Fibroblast of lung (primary cell): Measurements from ENCODE around the gene KCTD10.

Experiments used
- CTCF ChIP-seq, 2 donors: IDR thresholded peaks in 1 of 2; conservative IDR thresholded peaks in 1 of 2; 1 replicate in 1 of 2; 2 replicates in 1 of 2; pipeline ENCODE4 v1.5.1; 2011 to 2012; ENCODE audit warnings: low read length in 2 of 2, control low read depth in 1 of 2, inconsistent platforms in 1 of 2, low read depth in 1 of 2, mild to moderate bottlenecking in 1 of 2
- EZH2 ChIP-seq: IDR thresholded peaks from 2 replicates; pipeline ENCODE4 v1.5.1; 2012; ENCODE audit warnings: low read length, control low read depth, mild to moderate bottlenecking; ENCODE audit errors: missing control alignments

GRCh38 chr12:109518820-109519665 lies 41.9 kb upstream of the KCTD10 start:
- peak; percentile 77 to 94 for TF ChIP-seq CTCF (conservative IDR thresholded peaks at IDR 0.05 in 1 of 2, IDR thresholded peaks at IDR 0.05 in 1 of 2; ENCODE audit: low read depth in 1 of 2, low read length in 2 of 2)
- TF ChIP-seq EZH2: no peak
